Kidney epithelial cell (primary cell): Measurements from ENCODE around the gene ABCC8. TPM values are rescaled to one million over a fixed set of nuclear protein-coding genes. Genes with fewer than 3 reads are reported as not detected.

Source experiments
- DNase-seq: peaks from one replicate; pipeline ENCODE4 v3.0.0-alpha.2; 2010; ENCODE audit warnings: low read depth
- H3K27me3 ChIP-seq: 2 replicates; pipeline ENCODE4 v1.6.0; 2011; ENCODE audit warnings: low read length; ENCODE audit not compliant: control insufficient read depth, insufficient read depth
- H3K36me3 ChIP-seq: 2 replicates; pipeline ENCODE4 v1.5.1; 2011; ENCODE audit warnings: low read length; ENCODE audit not compliant: control insufficient read depth, insufficient read depth
- H3K4me3 ChIP-seq: 2 replicates; pipeline ENCODE4 v1.5.1; 2011; ENCODE audit warnings: low read depth, mild to moderate bottlenecking, control low read depth, low read length
- total RNA-seq: library from RNA; depleted of rRNA; stranded (reverse); fragments of >200 nt; gene quantifications from 2 replicates; pipeline ENCODE4 v1.2.3, GENCODE V29; 2015
- TF ChIP-seq, protein P1 (sequence below): IDR thresholded peaks from 2 replicates; pipeline ENCODE4 v1.5.1; 2011; ENCODE audit warnings: mild to moderate bottlenecking, moderate library complexity, low read length, control low read depth, inconsistent platforms; ENCODE audit not compliant: insufficient read depth, poor library complexity, severe bottlenecking

ABCC8 gene
- total RNA-seq, 1 donor from 2014 or later: not detected

DNA sequence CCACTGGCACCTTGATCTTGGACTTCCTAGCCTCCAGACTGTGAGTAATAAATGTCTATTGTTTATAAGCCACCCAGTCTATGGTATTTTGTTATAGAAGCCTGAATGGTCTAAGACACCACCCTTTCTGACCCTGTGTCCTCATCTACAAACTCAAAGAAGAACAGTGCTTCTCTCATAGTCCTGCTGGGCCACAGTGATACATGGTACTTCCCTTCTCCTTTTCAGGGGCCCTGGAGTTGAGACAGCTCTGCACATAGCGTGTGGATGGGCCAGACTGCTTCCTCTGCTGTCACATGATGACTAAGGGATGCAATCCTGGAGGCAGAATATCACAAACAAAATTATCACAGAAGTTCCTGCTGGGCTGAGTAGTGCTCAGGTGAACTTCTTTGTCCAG lies 93.2 kb downstream of the ABCC8 start:
- no peak overlapping the region for H3K4me3 ChIP-seq
- H3K27me3 ChIP-seq: peaks cover 3% of the 10 kb centered on the region
- DNase-seq: no peak
- TF ChIP-seq, protein P1, sequence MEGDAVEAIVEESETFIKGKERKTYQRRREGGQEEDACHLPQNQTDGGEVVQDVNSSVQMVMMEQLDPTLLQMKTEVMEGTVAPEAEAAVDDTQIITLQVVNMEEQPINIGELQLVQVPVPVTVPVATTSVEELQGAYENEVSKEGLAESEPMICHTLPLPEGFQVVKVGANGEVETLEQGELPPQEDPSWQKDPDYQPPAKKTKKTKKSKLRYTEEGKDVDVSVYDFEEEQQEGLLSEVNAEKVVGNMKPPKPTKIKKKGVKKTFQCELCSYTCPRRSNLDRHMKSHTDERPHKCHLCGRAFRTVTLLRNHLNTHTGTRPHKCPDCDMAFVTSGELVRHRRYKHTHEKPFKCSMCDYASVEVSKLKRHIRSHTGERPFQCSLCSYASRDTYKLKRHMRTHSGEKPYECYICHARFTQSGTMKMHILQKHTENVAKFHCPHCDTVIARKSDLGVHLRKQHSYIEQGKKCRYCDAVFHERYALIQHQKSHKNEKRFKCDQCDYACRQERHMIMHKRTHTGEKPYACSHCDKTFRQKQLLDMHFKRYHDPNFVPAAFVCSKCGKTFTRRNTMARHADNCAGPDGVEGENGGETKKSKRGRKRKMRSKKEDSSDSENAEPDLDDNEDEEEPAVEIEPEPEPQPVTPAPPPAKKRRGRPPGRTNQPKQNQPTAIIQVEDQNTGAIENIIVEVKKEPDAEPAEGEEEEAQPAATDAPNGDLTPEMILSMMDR: no peak
- no peaks in the 10 kb centered on the region for H3K36me3 ChIP-seq

- Histone ChIP-seq H3K27me3 (no peaks in the 10 kb centered on the region), H3K4me3 (no peak overlapping the region), H3K36me3 (no peaks in the 10 kb centered on the region)
- TF ChIP-seq, protein P1: no peak
- DNase-seq: no peak
Measured at GRCh38 chr11:17382046-17382728, 94.5 kb downstream of the ABCC8 start.

DNA sequence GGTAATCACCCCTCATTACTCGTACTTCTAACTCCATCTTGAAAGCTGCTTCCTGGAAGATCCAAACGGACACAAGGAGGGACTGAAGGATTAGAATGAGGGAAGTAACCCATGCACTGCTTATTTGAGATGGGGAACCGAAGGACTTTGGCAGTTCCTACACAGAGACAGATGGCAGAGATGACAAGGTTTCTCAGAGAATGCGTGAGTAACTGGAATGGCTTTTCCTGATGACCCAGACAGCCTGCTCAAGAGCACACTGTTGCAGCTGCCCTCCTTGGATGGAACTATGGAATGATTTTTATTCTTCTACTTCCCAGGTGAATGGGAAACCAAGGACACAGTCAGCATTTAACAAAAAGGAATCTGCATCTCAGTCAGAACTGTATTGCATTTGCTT lies 95.5 kb downstream of the ABCC8 start:
- DNase-seq: no peak
- TF ChIP-seq, protein P1: no peak

GRCh38 chr11:17379383-17380180 lies 97.1 kb downstream of the ABCC8 start:
- no peaks in the 10 kb centered on the region for H3K36me3 ChIP-seq
- TF ChIP-seq, protein P1: no peak
- H3K27me3 ChIP-seq: no peaks in the 10 kb centered on the region
- H3K4me3 ChIP-seq: no peak overlapping the region
- no peak for DNase-seq

More for the DNA sequence above, 95.5 kb downstream of the ABCC8 start:
- no peak overlapping the region for H3K4me3 ChIP-seq
- no peaks in the 10 kb centered on the region for H3K36me3 ChIP-seq
- H3K27me3 ChIP-seq: no peaks in the 10 kb centered on the region

GRCh38 chr11:17378655-17379054 lies 98.0 kb downstream of the ABCC8 start:
- H3K27me3 ChIP-seq: no peaks in the 10 kb centered on the region
- DNase-seq: no peak
- TF ChIP-seq, protein P1: no peak
- H3K4me3 ChIP-seq: no peak overlapping the region
- no peaks in the 10 kb centered on the region for H3K36me3 ChIP-seq

GRCh38 chr11:17376493-17376892 lies 100.2 kb downstream of the ABCC8 start:
- no peaks in the 10 kb centered on the region for H3K27me3 ChIP-seq
- TF ChIP-seq, protein P1: no peak
- no peak overlapping the region for H3K4me3 ChIP-seq
- H3K36me3 ChIP-seq: no peaks in the 10 kb centered on the region
- DNase-seq: no peak
